ENCODE measurements around the gene DBNDD1.
"Not testable (repeated sequence)": the region's sequence is repeated elsewhere in the genome, so short reads cannot be mapped to it uniquely, and the experiment has no call there.

Gene DBNDD1

GRCh38 chr16:90011508-90011819 lies 7.8 kb downstream of the DBNDD1 start:
- DNase-seq (ENCODE audit: low spot score) = no peak

GRCh38 chr16:90010676-90011507 lies 8.4 kb downstream of the DBNDD1 start:
- DNase-seq (ENCODE audit: low spot score) = no peak

GRCh38 chr16:90009172-90009899 lies 9.9 kb downstream of the DBNDD1 start:
- DNase-seq (ENCODE audit: low spot score) = no peak

- DNase-seq (ENCODE audit: low spot score) = no peak
Observed at GRCh38 chr16:90008708-90009145, 10.5 kb downstream of the DBNDD1 start.

GRCh38 chr16:90007635-90008234 lies 11.5 kb downstream of the DBNDD1 start:
- not testable (repeated sequence) for DNase-seq (ENCODE audit: low spot score)

GRCh38 chr16:90007015-90007414 lies 12.2 kb downstream of the DBNDD1 start:
- no peak for DNase-seq (ENCODE audit: low spot score)

GRCh38 chr16:90005956-90006663 lies 13.1 kb downstream of the DBNDD1 start:
- no peak for DNase-seq (ENCODE audit: low spot score)

GRCh38 chr16:90004577-90004976 lies 14.7 kb downstream of the DBNDD1 start:
- no peak for DNase-seq (ENCODE audit: low spot score)

- no peak for DNase-seq (ENCODE audit: low spot score)
Observed at GRCh38 chr16:90002759-90003158, 16.5 kb downstream of the DBNDD1 start.

GRCh38 chr16:90001761-90002503 lies 17.3 kb downstream of the DBNDD1 start:
- DNase-seq (ENCODE audit: low spot score) = no peak

GRCh38 chr16:90000733-90001427 lies 18.4 kb downstream of the DBNDD1 start:
- DNase-seq (ENCODE audit: low spot score) = no peak

- no peak for DNase-seq (ENCODE audit: low spot score)
Observed at GRCh38 chr16:89999831-90000574, 19.3 kb downstream of the DBNDD1 start.

- DNase-seq (ENCODE audit: low spot score) = no peak
Observed at GRCh38 chr16:89996178-89996489, 23.1 kb downstream of the DBNDD1 start.

GRCh38 chr16:89995475-89996177 lies 23.6 kb downstream of the DBNDD1 start:
- not testable (repeated sequence) for DNase-seq (ENCODE audit: low spot score)

- not testable (repeated sequence) for DNase-seq (ENCODE audit: low spot score)
Observed at GRCh38 chr16:89994721-89995474, 24.4 kb downstream of the DBNDD1 start.

- DNase-seq (ENCODE audit: low spot score) = no peak
Observed at GRCh38 chr16:89994389-89994720, 24.9 kb downstream of the DBNDD1 start.

GRCh38 chr16:89993971-89994370 lies 25.3 kb downstream of the DBNDD1 start:
- no peak for DNase-seq (ENCODE audit: low spot score)

- DNase-seq (ENCODE audit: low spot score) = no peak
Observed at GRCh38 chr16:89993377-89993776, 25.9 kb downstream of the DBNDD1 start.

GRCh38 chr16:89990799-89991198 lies 28.5 kb downstream of the DBNDD1 start:
- DNase-seq (ENCODE audit: low spot score) = no peak

Data from hepatic stellate cell (primary cell).